ENCODE data around the gene KIFC3. TPM values are rescaled to one million over a fixed set of nuclear protein-coding genes. Genes with fewer than 3 reads are reported as not detected.
A peak's percentile ranks its signal among the peaks of the same experiment; 100 is the strongest.

KIFC3 gene
- total RNA-seq, 1 donor from 2014 or later, result 25.1 TPM

DNA sequence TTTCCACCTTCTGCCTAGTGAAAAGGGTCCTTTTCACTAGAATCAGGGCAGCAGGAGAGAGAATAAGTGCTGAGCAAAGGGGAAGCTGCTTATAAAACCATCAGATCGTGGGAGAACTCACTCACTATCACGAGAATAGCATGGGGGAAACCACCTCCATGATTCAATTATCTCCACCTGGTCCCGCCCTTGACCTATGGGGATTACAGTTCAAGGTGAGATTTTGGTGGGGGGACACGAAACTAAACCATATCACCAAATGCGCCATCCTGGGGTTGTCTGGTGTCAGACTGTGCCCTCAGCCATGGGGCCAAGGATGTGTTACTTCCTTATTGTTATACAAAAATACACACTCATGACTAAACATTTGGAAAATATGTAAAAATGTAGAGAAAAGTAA is 77.1 kb downstream of the KIFC3 start:
- Mint-ChIP-seq H3K4me1 (no peaks in the 10 kb centered on the region), H3K36me3 (ENCODE audit: low read depth) (no peaks in the 10 kb centered on the region), H3K9me3 (no peaks in the 10 kb centered on the region), H3K27me3 (ENCODE audit: low read depth) (no peaks in the 10 kb centered on the region), H3K4me3 (no peak overlapping the region), H3K27ac (ENCODE audit: unreplicated experiment) (no peak overlapping the region)
- no peak for DNase-seq (ENCODE audit: low read depth, low spot score)
- TF ChIP-seq, protein P1, sequence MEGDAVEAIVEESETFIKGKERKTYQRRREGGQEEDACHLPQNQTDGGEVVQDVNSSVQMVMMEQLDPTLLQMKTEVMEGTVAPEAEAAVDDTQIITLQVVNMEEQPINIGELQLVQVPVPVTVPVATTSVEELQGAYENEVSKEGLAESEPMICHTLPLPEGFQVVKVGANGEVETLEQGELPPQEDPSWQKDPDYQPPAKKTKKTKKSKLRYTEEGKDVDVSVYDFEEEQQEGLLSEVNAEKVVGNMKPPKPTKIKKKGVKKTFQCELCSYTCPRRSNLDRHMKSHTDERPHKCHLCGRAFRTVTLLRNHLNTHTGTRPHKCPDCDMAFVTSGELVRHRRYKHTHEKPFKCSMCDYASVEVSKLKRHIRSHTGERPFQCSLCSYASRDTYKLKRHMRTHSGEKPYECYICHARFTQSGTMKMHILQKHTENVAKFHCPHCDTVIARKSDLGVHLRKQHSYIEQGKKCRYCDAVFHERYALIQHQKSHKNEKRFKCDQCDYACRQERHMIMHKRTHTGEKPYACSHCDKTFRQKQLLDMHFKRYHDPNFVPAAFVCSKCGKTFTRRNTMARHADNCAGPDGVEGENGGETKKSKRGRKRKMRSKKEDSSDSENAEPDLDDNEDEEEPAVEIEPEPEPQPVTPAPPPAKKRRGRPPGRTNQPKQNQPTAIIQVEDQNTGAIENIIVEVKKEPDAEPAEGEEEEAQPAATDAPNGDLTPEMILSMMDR (conservative IDR thresholded peaks at IDR 0.05), result no peak

DNA sequence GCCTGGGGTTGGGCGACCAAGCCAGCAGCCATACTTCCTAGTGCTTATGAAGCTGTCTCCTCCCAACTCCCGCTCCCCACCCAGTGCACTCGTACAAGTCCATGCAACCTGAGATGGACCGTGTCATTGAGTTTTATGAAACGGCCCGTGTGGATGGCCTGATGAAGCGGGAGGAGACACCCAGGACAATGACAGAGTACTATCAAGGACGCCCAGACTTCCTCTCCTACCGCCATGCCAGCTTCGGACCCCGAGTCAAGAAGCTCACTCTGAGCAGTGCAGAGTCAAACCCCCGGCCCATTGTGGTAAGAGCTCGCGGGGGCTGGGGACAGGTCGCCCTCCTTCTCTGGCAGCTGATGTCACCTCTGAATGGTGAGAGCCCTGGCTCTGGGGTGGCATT is 77.8 kb downstream of the KIFC3 start:
- Mint-ChIP-seq H3K4me3 (no peak overlapping the region), H3K27ac (ENCODE audit: unreplicated experiment) (no peak overlapping the region), H3K27me3 (ENCODE audit: low read depth) (no peaks in the 10 kb centered on the region), H3K9me3 (no peaks in the 10 kb centered on the region), H3K4me1 (no peaks in the 10 kb centered on the region), H3K36me3 (ENCODE audit: low read depth) (no peaks in the 10 kb centered on the region)
- DNase-seq (ENCODE audit: low read depth, low spot score), result no peak
- TF ChIP-seq, protein P1 (conservative IDR thresholded peaks at IDR 0.05), result no peak

DNA sequence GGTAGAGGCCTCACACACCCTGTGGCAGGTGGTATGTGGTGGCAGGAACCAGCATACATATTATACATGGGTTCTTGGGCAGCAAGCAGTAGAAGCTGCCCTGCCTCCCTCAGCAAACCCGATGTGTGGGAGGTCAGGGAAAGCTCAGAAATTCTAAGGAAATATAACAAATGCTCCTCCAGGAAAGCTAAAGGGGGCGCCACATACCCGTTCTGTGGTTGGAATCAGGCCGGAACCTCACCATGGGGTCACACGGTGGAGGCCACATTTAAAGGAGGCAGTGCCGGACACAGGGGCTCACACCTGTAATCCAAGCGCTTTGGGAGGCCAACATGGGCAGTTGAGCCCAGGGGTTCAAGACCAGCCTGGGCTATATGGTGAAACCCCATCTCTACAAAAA is 79.1 kb downstream of the KIFC3 start:
- DNase-seq (ENCODE audit: low read depth, low spot score), result peak; percentile 38
- no peaks in the 10 kb centered on the region for H3K27me3 Mint-ChIP-seq (ENCODE audit: low read depth)
- no peaks in the 10 kb centered on the region for H3K36me3 Mint-ChIP-seq (ENCODE audit: low read depth)
- peak overlapping the region; percentile 14 for H3K27ac Mint-ChIP-seq (ENCODE audit: unreplicated experiment)
- no peak overlapping the region for H3K4me3 Mint-ChIP-seq
- no peaks in the 10 kb centered on the region for H3K9me3 Mint-ChIP-seq
- no peaks in the 10 kb centered on the region for H3K4me1 Mint-ChIP-seq
- TF ChIP-seq, protein P1 (conservative IDR thresholded peaks at IDR 0.05), result peak; percentile 46

DNA sequence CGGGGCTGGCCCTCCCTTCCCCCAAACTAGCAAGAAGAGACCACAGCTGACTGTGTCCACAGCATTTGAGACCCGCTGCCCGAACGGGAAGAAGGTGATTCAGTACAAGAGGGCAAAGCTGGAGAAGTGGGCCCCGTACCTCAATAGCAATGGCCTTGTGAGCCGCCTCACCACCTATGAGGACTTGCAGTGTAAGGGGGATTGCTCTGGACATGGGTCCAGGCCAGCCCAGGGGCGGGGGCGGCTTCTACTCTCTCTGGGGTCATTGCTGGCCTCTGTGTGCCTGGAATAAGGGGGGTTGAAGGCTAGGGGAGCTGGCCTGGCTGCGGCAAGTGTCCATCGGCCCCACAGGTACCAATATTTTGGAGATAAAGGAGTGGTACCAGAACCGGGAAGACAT is 79.6 kb downstream of the KIFC3 start:
- Mint-ChIP-seq H3K27ac (ENCODE audit: unreplicated experiment) (no peak overlapping the region), H3K27me3 (ENCODE audit: low read depth) (no peaks in the 10 kb centered on the region), H3K36me3 (ENCODE audit: low read depth) (no peaks in the 10 kb centered on the region), H3K9me3 (no peaks in the 10 kb centered on the region), H3K4me3 (no peak overlapping the region), H3K4me1 (no peaks in the 10 kb centered on the region)
- no peak for DNase-seq (ENCODE audit: low read depth, low spot score)
- TF ChIP-seq, protein P1 (conservative IDR thresholded peaks at IDR 0.05), result no peak

DNA sequence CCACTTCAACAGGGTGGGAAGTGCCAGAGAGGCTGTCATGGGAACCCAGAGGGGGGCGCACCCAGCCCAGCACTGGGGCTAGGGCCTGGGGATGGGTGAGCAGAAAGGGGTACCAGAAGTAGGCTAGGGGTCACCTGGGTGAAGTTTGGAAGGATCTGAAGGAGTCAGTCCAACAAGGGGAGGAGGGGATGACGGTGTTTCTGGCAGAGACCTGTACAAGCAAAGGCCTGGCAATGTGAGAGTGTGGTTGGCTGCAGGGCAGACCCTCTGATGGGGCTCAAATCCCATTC is 80.1 kb downstream of the KIFC3 start:
- no peak for DNase-seq (ENCODE audit: low read depth, low spot score)
- no peaks in the 10 kb centered on the region for H3K4me1 Mint-ChIP-seq
- TF ChIP-seq, protein P1 (conservative IDR thresholded peaks at IDR 0.05), result no peak
- peak overlapping the region; percentile 12 for H3K27ac Mint-ChIP-seq (ENCODE audit: unreplicated experiment)
- no peaks in the 10 kb centered on the region for H3K27me3 Mint-ChIP-seq (ENCODE audit: low read depth)
- no peaks in the 10 kb centered on the region for H3K36me3 Mint-ChIP-seq (ENCODE audit: low read depth)
- H3K4me3 Mint-ChIP-seq, result no peak overlapping the region
- H3K9me3 Mint-ChIP-seq, result no peaks in the 10 kb centered on the region
